ENCODE results near the gene ADGRG3. TPM values are rescaled to one million over a fixed set of nuclear protein-coding genes. Genes with fewer than 3 reads are reported as not detected.

The ADGRG3 gene
- total and polyA plus RNA-seq, 2 experiments from 2014 or later, result not detected

- Histone ChIP-seq H3K4me1 (ENCODE audit: insufficient read depth) (peaks cover 15% of the 10 kb centered on the region), H3K36me3 (replicated peaks; ENCODE audit: insufficient read depth, low read depth) (no peaks in the 10 kb centered on the region), H3K4me2 (no peak overlapping the region), H3K27me3 (no peaks in the 10 kb centered on the region), H3K9me3 (ENCODE audit: low read depth) (no peaks in the 10 kb centered on the region), H3K9me2 (replicated peaks; ENCODE audit: insufficient read depth) (no peaks in the 10 kb centered on the region), H3K4me3 (no peak overlapping the region), H3K79me2 (no peaks in the 10 kb centered on the region), H4K20me1 (ENCODE audit: insufficient read depth, poor library complexity, severe bottlenecking) (no peaks in the 10 kb centered on the region), H2AFZ (no peak overlapping the region), H3K27ac (no peak overlapping the region)
- TF ChIP-seq, protein P1, sequence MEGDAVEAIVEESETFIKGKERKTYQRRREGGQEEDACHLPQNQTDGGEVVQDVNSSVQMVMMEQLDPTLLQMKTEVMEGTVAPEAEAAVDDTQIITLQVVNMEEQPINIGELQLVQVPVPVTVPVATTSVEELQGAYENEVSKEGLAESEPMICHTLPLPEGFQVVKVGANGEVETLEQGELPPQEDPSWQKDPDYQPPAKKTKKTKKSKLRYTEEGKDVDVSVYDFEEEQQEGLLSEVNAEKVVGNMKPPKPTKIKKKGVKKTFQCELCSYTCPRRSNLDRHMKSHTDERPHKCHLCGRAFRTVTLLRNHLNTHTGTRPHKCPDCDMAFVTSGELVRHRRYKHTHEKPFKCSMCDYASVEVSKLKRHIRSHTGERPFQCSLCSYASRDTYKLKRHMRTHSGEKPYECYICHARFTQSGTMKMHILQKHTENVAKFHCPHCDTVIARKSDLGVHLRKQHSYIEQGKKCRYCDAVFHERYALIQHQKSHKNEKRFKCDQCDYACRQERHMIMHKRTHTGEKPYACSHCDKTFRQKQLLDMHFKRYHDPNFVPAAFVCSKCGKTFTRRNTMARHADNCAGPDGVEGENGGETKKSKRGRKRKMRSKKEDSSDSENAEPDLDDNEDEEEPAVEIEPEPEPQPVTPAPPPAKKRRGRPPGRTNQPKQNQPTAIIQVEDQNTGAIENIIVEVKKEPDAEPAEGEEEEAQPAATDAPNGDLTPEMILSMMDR (IDR thresholded peaks at IDR 0.05; ENCODE audit: poor library complexity), result no peak
- no peak for TF ChIP-seq EZH2 (IDR thresholded peaks at IDR 0.05; ENCODE audit: borderline replicate concordance)
- no peak for TF ChIP-seq EZH2phosphoT487 (IDR thresholded peaks at IDR 0.05; ENCODE audit: low read depth, severe bottlenecking, unreplicated experiment)
- DNase-seq (ENCODE audit: low spot score), result no peak
- 92% methylated on average over 2 of the region's 2 CpGs for WGBS (ENCODE audit: low lambda C conversion rate, missing lambda C conversion rate)
Measured at GRCh38 chr16:57732037-57732436, 63.9 kb downstream of the ADGRG3 start.

- Histone ChIP-seq H4K20me1 (ENCODE audit: insufficient read depth, poor library complexity, severe bottlenecking) (no peaks in the 10 kb centered on the region), H3K27me3 (no peaks in the 10 kb centered on the region), H3K9me2 (replicated peaks; ENCODE audit: insufficient read depth) (no peaks in the 10 kb centered on the region), H3K27ac (no peak overlapping the region), H3K4me2 (no peak overlapping the region), H3K4me3 (no peak overlapping the region), H2AFZ (no peak overlapping the region), H3K4me1 (ENCODE audit: insufficient read depth) (peaks cover 19% of the 10 kb centered on the region), H3K9me3 (ENCODE audit: low read depth) (no peaks in the 10 kb centered on the region), H3K79me2 (no peaks in the 10 kb centered on the region), H3K36me3 (replicated peaks; ENCODE audit: insufficient read depth, low read depth) (no peaks in the 10 kb centered on the region)
- DNase-seq (ENCODE audit: low spot score), result no peak
- TF ChIP-seq EZH2phosphoT487 (IDR thresholded peaks at IDR 0.05; ENCODE audit: low read depth, severe bottlenecking, unreplicated experiment) (no peak), EZH2 (IDR thresholded peaks at IDR 0.05; ENCODE audit: borderline replicate concordance) (no peak)
- TF ChIP-seq, protein P1 (IDR thresholded peaks at IDR 0.05; ENCODE audit: poor library complexity), result no peak
- WGBS (ENCODE audit: low lambda C conversion rate, missing lambda C conversion rate), result 85% methylated on average over 2 of the region's 2 CpGs
Measured at GRCh38 chr16:57732714-57733113, 64.6 kb downstream of the ADGRG3 start.

- no peak for TF ChIP-seq EZH2phosphoT487 (IDR thresholded peaks at IDR 0.05; ENCODE audit: low read depth, severe bottlenecking, unreplicated experiment)
- TF ChIP-seq, protein P1 (IDR thresholded peaks at IDR 0.05; ENCODE audit: poor library complexity), result no peak
- no peak for TF ChIP-seq EZH2 (IDR thresholded peaks at IDR 0.05; ENCODE audit: borderline replicate concordance)
- H3K27ac ChIP-seq, result peak overlapping the region; percentile 86
- no peak for DNase-seq (ENCODE audit: low spot score)
- no peaks in the 10 kb centered on the region for H3K9me2 ChIP-seq (replicated peaks; ENCODE audit: insufficient read depth)
- peaks cover 19% of the 10 kb centered on the region for H3K4me1 ChIP-seq (ENCODE audit: insufficient read depth)
- 68% methylated on average over 20 of the region's 20 CpGs for WGBS (ENCODE audit: low lambda C conversion rate, missing lambda C conversion rate)
- H3K27me3 ChIP-seq, result no peaks in the 10 kb centered on the region
- H3K79me2 ChIP-seq, result no peaks in the 10 kb centered on the region
- H4K20me1 ChIP-seq (ENCODE audit: insufficient read depth, poor library complexity, severe bottlenecking), result no peaks in the 10 kb centered on the region
- peak overlapping the region; percentile 16 for H3K4me3 ChIP-seq
- H3K36me3 ChIP-seq (replicated peaks; ENCODE audit: insufficient read depth, low read depth), result no peaks in the 10 kb centered on the region
- H3K9me3 ChIP-seq (ENCODE audit: low read depth), result no peaks in the 10 kb centered on the region
- peak overlapping the region; percentile 51 for H2AFZ ChIP-seq
- peak overlapping the region; percentile 77 for H3K4me2 ChIP-seq
Measured at GRCh38 chr16:57734308-57734924, 66.3 kb downstream of the ADGRG3 start.
